GM10248 (cell line): ENCODE measurements around the gene ARHGAP27.
A peak's percentile ranks its signal among the peaks of the same experiment; 100 is the strongest.

Experiments used
- CTCF ChIA-PET: fragments of 300-600 bp; sonication (Branson Sonifier 250); formaldehyde crosslinking; extraction: SDS; loops from one replicate; lab custom pipeline; 2021; ENCODE audit warnings: antibody characterized with exemption; lab: Yijun Ruan, JAX
- POLR2A ChIA-PET: fragments of 350-650 bp; sonication (Branson Sonifier 250); formaldehyde crosslinking; extraction: SDS; loops from one replicate; lab custom pipeline; 2020; ENCODE audit warnings: antibody characterized with exemption; lab: Yijun Ruan, JAX
- DNase-seq: peaks from one replicate; pipeline ENCODE4 v3.0.0; 2012; ENCODE audit errors: extremely low spot score
- TF ChIP-seq, protein P1 (sequence below): IDR thresholded peaks from 2 replicates; pipeline ENCODE4 v1.5.1; 2012; ENCODE audit warnings: mild to moderate bottlenecking, low read depth; ENCODE audit errors: extremely low read depth, missing control alignments, control extremely low read depth

The ARHGAP27 gene

DNA sequence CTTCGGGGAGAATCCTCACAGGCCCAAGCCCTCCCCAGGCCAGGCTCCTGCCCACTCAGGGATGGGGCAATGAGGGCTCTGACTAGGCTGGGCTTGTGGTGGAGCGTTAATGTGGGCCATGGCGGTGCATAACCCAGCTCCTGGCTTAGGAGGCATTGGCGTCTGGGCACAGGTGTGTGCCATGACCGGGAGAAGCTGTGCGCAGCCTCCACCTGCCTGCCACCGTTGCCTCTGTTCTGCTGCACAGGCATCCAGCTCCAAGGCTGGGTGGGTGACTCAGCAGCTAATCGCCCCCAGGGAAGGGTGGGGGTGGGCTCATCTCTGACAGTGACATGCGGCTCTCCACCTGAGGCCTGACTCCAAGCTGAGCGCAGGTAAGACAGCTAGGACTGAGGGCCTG is 3.5 kb upstream of the ARHGAP27 start:
- no peak for DNase-seq
- TF ChIP-seq, protein P1, sequence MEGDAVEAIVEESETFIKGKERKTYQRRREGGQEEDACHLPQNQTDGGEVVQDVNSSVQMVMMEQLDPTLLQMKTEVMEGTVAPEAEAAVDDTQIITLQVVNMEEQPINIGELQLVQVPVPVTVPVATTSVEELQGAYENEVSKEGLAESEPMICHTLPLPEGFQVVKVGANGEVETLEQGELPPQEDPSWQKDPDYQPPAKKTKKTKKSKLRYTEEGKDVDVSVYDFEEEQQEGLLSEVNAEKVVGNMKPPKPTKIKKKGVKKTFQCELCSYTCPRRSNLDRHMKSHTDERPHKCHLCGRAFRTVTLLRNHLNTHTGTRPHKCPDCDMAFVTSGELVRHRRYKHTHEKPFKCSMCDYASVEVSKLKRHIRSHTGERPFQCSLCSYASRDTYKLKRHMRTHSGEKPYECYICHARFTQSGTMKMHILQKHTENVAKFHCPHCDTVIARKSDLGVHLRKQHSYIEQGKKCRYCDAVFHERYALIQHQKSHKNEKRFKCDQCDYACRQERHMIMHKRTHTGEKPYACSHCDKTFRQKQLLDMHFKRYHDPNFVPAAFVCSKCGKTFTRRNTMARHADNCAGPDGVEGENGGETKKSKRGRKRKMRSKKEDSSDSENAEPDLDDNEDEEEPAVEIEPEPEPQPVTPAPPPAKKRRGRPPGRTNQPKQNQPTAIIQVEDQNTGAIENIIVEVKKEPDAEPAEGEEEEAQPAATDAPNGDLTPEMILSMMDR: no peak
- ChIA-PET POLR2A (no interaction called here), CTCF (no interaction called here)

DNA sequence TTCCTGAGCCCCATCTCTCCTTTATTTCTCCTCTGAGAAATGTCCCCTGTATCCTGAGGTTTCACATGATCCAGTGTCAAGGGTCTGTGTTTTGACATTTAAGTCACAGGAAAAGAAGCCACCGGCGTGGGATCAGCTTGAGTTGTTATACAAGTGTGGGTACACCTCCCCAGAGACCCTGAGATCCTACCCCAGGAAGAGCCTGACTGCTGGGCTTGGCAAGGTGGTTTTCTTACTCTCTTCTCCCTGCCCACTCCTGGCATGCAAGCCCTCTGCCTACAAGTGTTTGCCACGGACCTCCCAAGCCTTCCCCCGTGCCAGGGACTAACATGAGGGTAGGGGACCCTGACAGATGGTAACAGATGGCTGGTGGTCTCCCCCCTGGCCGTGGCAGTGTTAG is 2.8 kb upstream of the ARHGAP27 start:
- ChIA-PET CTCF (interaction anchor here (1.4 kb wide), 1 partner anchor 50 kb away, joined by 3 read pairs; no protein-coding TSS in a partner anchor), POLR2A (no interaction called here)
- DNase-seq: no peak
- TF ChIP-seq, protein P1: no peak

DNA sequence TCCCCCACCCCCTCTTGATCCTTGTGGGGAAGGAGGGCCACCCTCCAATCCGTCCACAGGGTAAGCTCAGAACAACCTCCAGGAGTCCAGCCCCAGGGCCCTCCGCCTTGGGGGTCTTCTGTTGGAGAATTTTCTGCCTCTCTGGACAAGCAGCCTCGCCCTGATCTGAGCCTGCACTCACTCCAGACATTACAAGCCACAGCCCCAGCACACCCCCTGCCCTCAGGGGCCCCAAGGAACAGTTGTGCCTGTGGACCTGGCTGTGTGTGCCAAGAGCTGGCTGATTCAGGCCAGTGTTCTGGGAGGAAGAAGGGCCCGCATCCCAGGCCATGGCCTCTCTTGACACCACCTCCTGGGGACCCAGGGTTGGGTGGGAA is 477 bp upstream of the ARHGAP27 start:
- POLR2A ChIA-PET: no interaction called here
- CTCF ChIA-PET: no interaction called here
- DNase-seq: no peak
- TF ChIP-seq, protein P1: no peak

DNA sequence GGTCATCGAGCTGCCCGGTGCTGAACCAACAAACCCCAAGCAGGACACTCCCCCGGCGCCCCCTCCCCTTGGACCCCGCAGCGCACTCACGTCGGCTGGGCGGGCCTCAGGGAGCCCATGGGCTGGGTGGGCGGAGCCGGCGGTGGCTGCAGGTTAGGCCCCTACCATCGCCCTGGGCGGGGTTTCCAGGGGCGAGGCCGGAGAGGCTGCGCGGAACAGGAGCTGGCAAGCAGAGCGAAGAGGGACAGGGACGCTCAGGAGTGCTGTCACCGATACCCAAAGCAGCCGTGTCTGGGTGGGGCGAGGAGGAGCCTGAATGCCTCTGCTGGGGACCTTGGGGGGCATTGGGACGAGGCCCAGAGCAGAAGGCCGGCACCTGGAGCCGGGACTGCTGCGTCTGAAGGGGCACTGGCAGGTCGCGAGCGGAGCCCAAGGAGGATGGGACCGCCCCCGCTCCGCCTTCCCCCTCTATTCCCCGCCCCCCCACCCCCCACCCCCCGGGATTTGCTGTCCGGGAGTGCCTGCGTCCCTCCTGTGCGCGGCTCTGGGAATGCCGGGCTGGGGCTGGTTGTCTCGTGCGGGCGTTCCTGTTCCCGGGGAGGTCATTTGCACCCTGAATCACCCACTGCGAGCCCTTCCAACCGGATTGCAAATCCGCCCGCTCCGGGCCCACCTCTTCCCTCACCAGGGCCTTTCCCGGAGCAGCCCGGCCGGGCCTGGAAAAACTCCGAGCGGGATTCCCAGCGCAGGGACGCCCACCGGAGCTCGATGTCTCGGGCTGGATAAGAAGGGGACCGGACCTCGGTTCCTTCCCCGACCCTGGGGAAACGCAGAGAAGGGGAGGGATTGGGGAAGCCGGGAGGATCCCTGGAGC is 902 bp downstream of the ARHGAP27 start:
- peak; percentile 91 for DNase-seq
- TF ChIP-seq, protein P1: no peak
- ChIA-PET POLR2A (interaction anchor here (0.5 to 0.7 kb wide), 2 partner anchors 282 to 1542 kb away, joined by 3 to 4 read pairs; no protein-coding TSS in a partner anchor), CTCF (interaction anchor here (0.7 to 1.7 kb wide), 2 partner anchors 20 to 211 kb away, joined by 3 read pairs; no protein-coding TSS in a partner anchor)

DNA sequence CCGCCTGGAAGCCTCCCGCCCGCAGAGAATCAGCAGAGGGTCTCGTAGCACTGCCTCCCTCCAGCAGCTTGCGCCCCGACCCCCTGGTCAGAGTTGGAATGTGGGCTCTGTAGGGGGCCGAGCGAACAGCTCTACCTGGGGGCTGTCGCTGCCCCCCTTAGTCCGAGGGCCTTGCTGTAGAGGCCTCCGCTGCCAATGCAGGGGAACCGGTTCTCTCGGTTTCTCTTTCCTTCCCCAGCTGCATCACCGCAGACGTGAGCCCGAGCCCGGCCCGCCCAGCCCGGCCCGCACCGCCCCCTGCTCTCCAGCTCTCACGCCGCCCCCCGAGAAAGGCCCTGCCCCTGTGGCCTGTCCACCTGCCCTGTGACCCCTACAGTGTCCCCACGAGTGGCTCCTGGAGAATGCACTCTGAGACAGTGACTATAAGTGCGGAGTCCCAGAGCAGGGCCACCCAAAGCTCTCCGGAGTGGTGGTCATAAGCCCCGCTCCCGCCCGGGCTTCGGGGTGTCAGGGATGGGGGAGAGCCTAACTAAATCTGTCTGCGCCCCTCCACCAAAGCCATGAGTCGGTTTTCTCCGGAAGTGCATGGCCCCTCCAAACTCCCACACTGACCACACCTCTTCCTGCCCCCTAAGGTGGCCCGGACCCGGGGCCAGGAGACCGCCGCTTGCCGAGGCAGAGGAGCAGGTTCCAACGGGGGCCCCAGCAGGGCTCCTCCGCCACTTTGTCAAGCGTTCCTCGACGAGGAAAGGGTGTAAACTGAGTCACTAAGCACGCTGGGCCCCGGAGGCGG is 1.7 kb downstream of the ARHGAP27 start:
- TF ChIP-seq, protein P1: no peak
- peak; percentile 86 for DNase-seq
- CTCF ChIA-PET: interaction anchor here (1.7 kb wide), 1 partner anchor 210 kb away, joined by 3 read pairs; no protein-coding TSS in a partner anchor
- POLR2A ChIA-PET: no interaction called here

DNA sequence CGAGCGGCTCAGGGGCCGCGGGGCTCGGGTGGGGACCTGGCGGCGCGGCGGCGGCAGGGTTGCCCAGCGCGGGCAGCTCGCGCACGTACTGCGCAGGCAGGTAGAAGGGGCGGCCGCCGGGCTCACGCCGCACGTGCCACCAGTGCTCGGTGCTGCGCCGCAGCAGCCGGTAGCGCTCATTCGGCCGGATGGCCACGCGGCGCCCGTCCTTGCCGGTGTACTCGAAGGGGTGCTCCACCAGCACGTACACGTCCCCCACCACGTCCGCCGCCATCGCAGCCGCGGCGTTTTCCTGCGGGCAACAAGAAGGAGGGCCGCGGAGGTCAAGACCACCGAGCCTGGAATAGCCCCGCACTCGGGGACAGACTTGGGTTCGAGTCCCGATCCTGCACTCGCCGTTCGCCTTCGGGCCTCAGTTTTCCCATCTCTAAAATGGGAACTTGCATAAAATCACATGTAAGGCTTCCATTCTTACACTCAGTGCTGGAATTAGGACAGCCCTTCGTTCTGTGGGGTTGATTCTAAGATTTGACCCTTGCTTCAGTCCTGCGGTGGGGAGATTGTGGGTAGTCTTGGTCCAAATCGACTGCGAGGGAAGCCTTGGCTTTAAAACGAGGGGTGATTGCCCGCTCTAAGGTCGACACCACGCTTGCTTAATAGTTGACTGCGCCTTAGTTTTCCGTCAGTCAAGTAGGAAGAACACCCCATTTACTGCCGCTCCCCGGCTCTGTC is 2.5 kb downstream of the ARHGAP27 start:
- CTCF ChIA-PET: interaction anchor here (1.5 to 1.7 kb wide), 2 partner anchors 11 to 209 kb away, joined by 3 read pairs; no protein-coding TSS in a partner anchor
- TF ChIP-seq, protein P1: no peak
- POLR2A ChIA-PET: no interaction called here

More for the DNA sequence above, 2.5 kb downstream of the ARHGAP27 start:
- DNase-seq: no peak
